Esophagus muscularis mucosa (tissue), 4 donors: ENCODE measurements around the gene CACYBP. TPM values are rescaled to one million over a fixed set of nuclear protein-coding genes. Genes with fewer than 3 reads are reported as not detected.
A peak's percentile ranks its signal among the peaks of the same experiment; 100 is the strongest.

ENCODE experiments used
- DNase-seq: peaks from one replicate; pipeline ENCODE4 v3.0.0-alpha.2; 2017; ENCODE audit errors: extremely low spot score
- H3K27ac ChIP-seq, 4 donors: fragments of 200-600 bp; sonication (generic); replicated peaks in 1 of 4; 1 replicate in 3 of 4; 2 replicates in 1 of 4; pipeline ENCODE4 v1.5.1; 2016 to 2019; ENCODE audit warnings: mild to moderate bottlenecking in 1 of 4
- H3K27me3 ChIP-seq, 4 donors: fragments of 200-600 bp; sonication (generic); one replicate each; pipeline versions ENCODE4 v1.5.1 to v1.6.0; 2016 to 2019
- H3K36me3 ChIP-seq, 4 donors: fragments of 200-600 bp; sonication (generic); one replicate each; pipeline ENCODE4 v1.5.1; 2016 to 2019
- H3K4me1 ChIP-seq, 4 donors: fragments of 200-600 bp; sonication (generic); one replicate each; pipeline ENCODE4 v1.5.1; 2016 to 2019
- H3K4me3 ChIP-seq, 4 donors: fragments of 200-600 bp; sonication (generic); 1 replicate in 2 of 4; 2 replicates in 2 of 4; pipeline ENCODE4 v1.5.1; 2016 to 2019; ENCODE audit warnings: mild to moderate bottlenecking in 4 of 4, moderate library complexity in 1 of 4
- H3K9me3 ChIP-seq, 4 donors: fragments of 200-600 bp; sonication (generic); 1 replicate in 3 of 4; 2 replicates in 1 of 4; pipeline ENCODE4 v1.5.1; 2016 to 2019
- CTCF ChIP-seq, 3 experiments: fragments of 200-600 bp in 2 of 3; fragments of 450-650 bp in 1 of 3; sonication (generic) in 2 of 3; IDR thresholded peaks; one replicate each; pipeline ENCODE4 v1.5.1; 2017 to 2019; ENCODE audit warnings: antibody characterized with exemption in 3 of 3, mild to moderate bottlenecking in 2 of 3, moderate library complexity in 1 of 3
- EP300 ChIP-seq: sonication (generic); formaldehyde crosslinking; IDR thresholded peaks from one replicate; pipeline ENCODE4 v1.6.1; 2017; ENCODE audit warnings: antibody characterized with exemption
- POLR2A ChIP-seq: fragments of 450-650 bp; IDR thresholded peaks from one replicate; pipeline ENCODE4 v1.6.1; 2017; ENCODE audit warnings: antibody characterized with exemption, moderate library complexity, mild to moderate bottlenecking, low read depth
- POLR2AphosphoS5 ChIP-seq, 2 donors: sonication (generic); formaldehyde crosslinking; IDR thresholded peaks; one replicate each; pipeline ENCODE4 v1.6.1; 2017; ENCODE audit warnings: antibody characterized with exemption in 2 of 2
- WGBS: methylation state at CpG from one replicate; pipeline ENCODE4 v1.1.5; 2018; 5-methylcytosine and 5-hydroxymethylcytosine counted together
- intact Hi-C: fragments of 100-400 bp; cut with DNase I; formaldehyde crosslinking; loops from one replicate; pipeline ENCODE4 v1.15.1; 2023
- total RNA-seq, 4 donors: library from RNA; depleted of rRNA; stranded (reverse); fragments of >200 nt; gene quantifications; one replicate each; pipeline versions ENCODE4 v1.1.0 to v1.2.1, GENCODE V29; 2016

CACYBP gene
- total RNA-seq, 4 donors from 2014 or later, result 48.5 to 125 (median 94.7) TPM

GRCh38 chr1:175002910-175003517 lies 3.3 kb downstream of the CACYBP start:
- intact Hi-C loops, result no loop called here
- 89% methylated on average over 17 of the region's 17 CpGs for WGBS
- TF ChIP-seq EP300 (no peak), POLR2A (no peak), POLR2AphosphoS5 (IDR thresholded peaks at IDR 0.05) (no peak), CTCF (IDR thresholded peaks at IDR 0.05) (no peak)
- peaks cover 11 to 48% (median 43%) of the 10 kb centered on the region in 4 donors for H3K4me1 ChIP-seq
- no peak overlapping the region for H3K4me3 ChIP-seq
- H3K27ac ChIP-seq, result peak overlapping the region in 1 of 4 donors; percentile 29
- no peak for DNase-seq
- no peaks in the 10 kb centered on the region for H3K27me3 ChIP-seq
- peaks cover 0 to 36% (median 23%) of the 10 kb centered on the region in 4 donors for H3K36me3 ChIP-seq
- H3K9me3 ChIP-seq, result no peaks in the 10 kb centered on the region

- no peak for TF ChIP-seq EP300
- TF ChIP-seq POLR2AphosphoS5 (IDR thresholded peaks at IDR 0.05), result no peak
- TF ChIP-seq CTCF (IDR thresholded peaks at IDR 0.05), result no peak
- no peak for TF ChIP-seq POLR2A
- H3K27ac ChIP-seq, result no peak overlapping the region
- H3K36me3 ChIP-seq, result peaks cover 0 to 41% (median 28%) of the 10 kb centered on the region in 4 donors
- no peak for DNase-seq
- no peaks in the 10 kb centered on the region for H3K9me3 ChIP-seq
- intact Hi-C loops, result no loop called here
- H3K4me1 ChIP-seq, result peaks cover 11 to 44% (median 38%) of the 10 kb centered on the region in 4 donors
- 56% methylated on average over 2 of the region's 2 CpGs for WGBS
- H3K27me3 ChIP-seq, result no peaks in the 10 kb centered on the region
- no peak overlapping the region for H3K4me3 ChIP-seq
Observed at GRCh38 chr1:175003521-175003920, 3.8 kb downstream of the CACYBP start.

- TF ChIP-seq POLR2A, result no peak
- no peak for TF ChIP-seq CTCF (IDR thresholded peaks at IDR 0.05)
- no peak for TF ChIP-seq EP300
- no peak for TF ChIP-seq POLR2AphosphoS5 (IDR thresholded peaks at IDR 0.05)
- intact Hi-C loops, result no loop called here
- DNase-seq, result no peak
- Histone ChIP-seq H3K4me3 (no peak overlapping the region), H3K36me3 (peaks cover 2 to 56% (median 45%) of the 10 kb centered on the region in 4 donors), H3K4me1 (peaks cover 16 to 39% (median 36%) of the 10 kb centered on the region in 4 donors), H3K27me3 (no peaks in the 10 kb centered on the region), H3K27ac (no peak overlapping the region), H3K9me3 (no peaks in the 10 kb centered on the region)
- WGBS, result 87% methylated on average over 8 of the region's 8 CpGs
Observed at GRCh38 chr1:175005085-175005783, 5.5 kb downstream of the CACYBP start.

- intact Hi-C loops, result no loop called here
- Histone ChIP-seq H3K36me3 (peaks cover 26 to 98% (median 86%) of the 10 kb centered on the region in 4 donors), H3K27ac (no peak overlapping the region), H3K27me3 (no peaks in the 10 kb centered on the region), H3K4me3 (no peak overlapping the region), H3K9me3 (no peaks in the 10 kb centered on the region), H3K4me1 (peaks cover 0 to 6% (median 2%) of the 10 kb centered on the region in 4 donors)
- 75% methylated on average over 10 of the region's 10 CpGs for WGBS
- no peak for TF ChIP-seq POLR2AphosphoS5 (IDR thresholded peaks at IDR 0.05)
- no peak for TF ChIP-seq POLR2A
- TF ChIP-seq EP300, result no peak
- no peak for DNase-seq
Observed at GRCh38 chr1:175009532-175009931, 9.8 kb downstream of the CACYBP start.

- no peak for DNase-seq
- Histone ChIP-seq H3K27ac (no peak overlapping the region), H3K27me3 (no peaks in the 10 kb centered on the region), H3K9me3 (no peaks in the 10 kb centered on the region), H3K4me3 (no peak overlapping the region), H3K36me3 (peaks cover 41 to 100% (median 98%) of the 10 kb centered on the region in 4 donors), H3K4me1 (peaks cover 0 to 6% (median 2%) of the 10 kb centered on the region in 4 donors)
- no peak for TF ChIP-seq POLR2AphosphoS5 (IDR thresholded peaks at IDR 0.05)
- TF ChIP-seq CTCF (IDR thresholded peaks at IDR 0.05), result no peak
- TF ChIP-seq POLR2A, result no peak
- no peak for TF ChIP-seq EP300
- WGBS, result 73% methylated on average over 1 of the region's 1 CpG
- intact Hi-C loops, result no loop called here
Observed at GRCh38 chr1:175013445-175013844, 13.7 kb downstream of the CACYBP start.
